Ovary (tissue), 3 donors: ENCODE data around the gene LRRC4C.

Experiments
- EP300 ChIP-seq: sonication (generic); formaldehyde crosslinking; IDR thresholded peaks from one replicate; pipeline ENCODE4 v1.6.1; 2017; ENCODE audit warnings: antibody characterized with exemption
- POLR2A ChIP-seq: fragments of 450-650 bp; IDR thresholded peaks from one replicate; pipeline ENCODE4 v1.6.1; 2017; ENCODE audit warnings: antibody characterized with exemption, mild to moderate bottlenecking, moderate library complexity
- TF ChIP-seq, protein P1 (sequence below), 3 donors: fragments of 450-650 bp in 2 of 3; fragments of 200-600 bp in 1 of 3; IDR thresholded peaks; one replicate each; pipeline versions ENCODE4 v1.5.1 to v1.8.0; 2016 to 2022; ENCODE audit warnings: antibody characterized with exemption in 3 of 3, mild to moderate bottlenecking in 1 of 3
- donor health status: DM: no; HTN: no; CAD: no.

- TF ChIP-seq, protein P1, sequence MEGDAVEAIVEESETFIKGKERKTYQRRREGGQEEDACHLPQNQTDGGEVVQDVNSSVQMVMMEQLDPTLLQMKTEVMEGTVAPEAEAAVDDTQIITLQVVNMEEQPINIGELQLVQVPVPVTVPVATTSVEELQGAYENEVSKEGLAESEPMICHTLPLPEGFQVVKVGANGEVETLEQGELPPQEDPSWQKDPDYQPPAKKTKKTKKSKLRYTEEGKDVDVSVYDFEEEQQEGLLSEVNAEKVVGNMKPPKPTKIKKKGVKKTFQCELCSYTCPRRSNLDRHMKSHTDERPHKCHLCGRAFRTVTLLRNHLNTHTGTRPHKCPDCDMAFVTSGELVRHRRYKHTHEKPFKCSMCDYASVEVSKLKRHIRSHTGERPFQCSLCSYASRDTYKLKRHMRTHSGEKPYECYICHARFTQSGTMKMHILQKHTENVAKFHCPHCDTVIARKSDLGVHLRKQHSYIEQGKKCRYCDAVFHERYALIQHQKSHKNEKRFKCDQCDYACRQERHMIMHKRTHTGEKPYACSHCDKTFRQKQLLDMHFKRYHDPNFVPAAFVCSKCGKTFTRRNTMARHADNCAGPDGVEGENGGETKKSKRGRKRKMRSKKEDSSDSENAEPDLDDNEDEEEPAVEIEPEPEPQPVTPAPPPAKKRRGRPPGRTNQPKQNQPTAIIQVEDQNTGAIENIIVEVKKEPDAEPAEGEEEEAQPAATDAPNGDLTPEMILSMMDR (IDR thresholded peaks at IDR 0.05) = no peak
- no peak for TF ChIP-seq POLR2A
- TF ChIP-seq EP300 = no peak
These were observed 1053.8 kb downstream of the LRRC4C start for GRCh38 chr11:40405614-40406013.
